ENCODE data around the gene ZNF41.

DNA sequence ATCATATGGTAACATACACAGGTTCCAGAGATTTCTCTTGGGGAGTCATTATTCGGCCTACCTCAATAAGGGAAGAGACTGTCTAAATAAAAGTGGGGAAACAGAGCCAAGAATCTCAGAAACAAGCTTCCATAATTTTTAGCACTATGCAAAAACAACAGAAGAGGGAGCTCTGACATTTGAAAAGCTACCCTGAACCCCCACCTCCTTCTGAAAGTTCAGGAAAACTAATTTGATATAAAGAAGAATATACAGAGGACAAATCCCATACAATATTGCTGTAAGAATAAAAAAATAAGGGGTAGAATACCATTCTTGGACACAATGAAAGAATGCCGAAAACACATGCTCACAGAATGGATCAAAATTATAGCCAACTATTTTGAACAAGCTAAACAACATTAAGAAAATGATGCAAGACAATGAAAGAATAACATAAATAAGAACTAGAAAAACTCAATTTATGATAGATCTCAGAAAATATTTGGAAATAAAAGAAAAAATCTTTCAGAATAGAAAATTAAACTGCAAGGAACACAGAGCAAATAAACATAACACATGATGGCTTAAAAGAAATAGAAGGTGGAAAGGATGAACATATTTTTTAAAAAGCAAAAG lies 14.4 kb upstream of the ZNF41 start:
- TF ChIP-seq, protein P1, sequence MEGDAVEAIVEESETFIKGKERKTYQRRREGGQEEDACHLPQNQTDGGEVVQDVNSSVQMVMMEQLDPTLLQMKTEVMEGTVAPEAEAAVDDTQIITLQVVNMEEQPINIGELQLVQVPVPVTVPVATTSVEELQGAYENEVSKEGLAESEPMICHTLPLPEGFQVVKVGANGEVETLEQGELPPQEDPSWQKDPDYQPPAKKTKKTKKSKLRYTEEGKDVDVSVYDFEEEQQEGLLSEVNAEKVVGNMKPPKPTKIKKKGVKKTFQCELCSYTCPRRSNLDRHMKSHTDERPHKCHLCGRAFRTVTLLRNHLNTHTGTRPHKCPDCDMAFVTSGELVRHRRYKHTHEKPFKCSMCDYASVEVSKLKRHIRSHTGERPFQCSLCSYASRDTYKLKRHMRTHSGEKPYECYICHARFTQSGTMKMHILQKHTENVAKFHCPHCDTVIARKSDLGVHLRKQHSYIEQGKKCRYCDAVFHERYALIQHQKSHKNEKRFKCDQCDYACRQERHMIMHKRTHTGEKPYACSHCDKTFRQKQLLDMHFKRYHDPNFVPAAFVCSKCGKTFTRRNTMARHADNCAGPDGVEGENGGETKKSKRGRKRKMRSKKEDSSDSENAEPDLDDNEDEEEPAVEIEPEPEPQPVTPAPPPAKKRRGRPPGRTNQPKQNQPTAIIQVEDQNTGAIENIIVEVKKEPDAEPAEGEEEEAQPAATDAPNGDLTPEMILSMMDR (conservative IDR thresholded peaks at IDR 0.05; ENCODE audit: low read length): peak; percentile 77
- no peak for TF ChIP-seq EZH2phosphoT487 (IDR thresholded peaks at IDR 0.05; ENCODE audit: borderline replicate concordance, low read depth, low read length)
